GM21619 (cell line): ENCODE data around the gene ZNF407.

Experiments used
- ATAC-seq: cut with Tn5 transposase; IDR thresholded peaks from one replicate; pipeline ENCODE4 v1.9.1; 2021; ENCODE audit not compliant: unreplicated experiment

Gene ZNF407

DNA sequence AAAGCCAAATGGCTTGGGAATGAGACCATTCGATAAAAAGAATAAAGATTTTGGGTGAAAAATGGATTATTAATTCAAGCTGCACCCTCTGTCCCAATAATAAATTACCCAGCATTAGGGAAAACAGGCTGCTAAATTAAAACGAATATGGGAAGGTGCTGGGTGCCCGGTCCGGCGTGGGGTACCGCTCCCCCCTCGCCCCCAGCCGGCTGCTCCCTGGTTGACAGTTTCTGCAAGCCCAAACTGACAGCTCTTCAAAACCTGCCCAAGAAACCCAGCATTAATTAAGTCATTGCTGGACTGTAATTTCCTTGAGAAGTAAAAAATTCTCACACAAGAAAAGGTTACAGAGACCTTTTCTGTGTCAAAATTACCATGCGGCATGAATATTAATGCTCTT, 512.6 kb downstream of the ZNF407 start:
- ATAC-seq: no peak

DNA sequence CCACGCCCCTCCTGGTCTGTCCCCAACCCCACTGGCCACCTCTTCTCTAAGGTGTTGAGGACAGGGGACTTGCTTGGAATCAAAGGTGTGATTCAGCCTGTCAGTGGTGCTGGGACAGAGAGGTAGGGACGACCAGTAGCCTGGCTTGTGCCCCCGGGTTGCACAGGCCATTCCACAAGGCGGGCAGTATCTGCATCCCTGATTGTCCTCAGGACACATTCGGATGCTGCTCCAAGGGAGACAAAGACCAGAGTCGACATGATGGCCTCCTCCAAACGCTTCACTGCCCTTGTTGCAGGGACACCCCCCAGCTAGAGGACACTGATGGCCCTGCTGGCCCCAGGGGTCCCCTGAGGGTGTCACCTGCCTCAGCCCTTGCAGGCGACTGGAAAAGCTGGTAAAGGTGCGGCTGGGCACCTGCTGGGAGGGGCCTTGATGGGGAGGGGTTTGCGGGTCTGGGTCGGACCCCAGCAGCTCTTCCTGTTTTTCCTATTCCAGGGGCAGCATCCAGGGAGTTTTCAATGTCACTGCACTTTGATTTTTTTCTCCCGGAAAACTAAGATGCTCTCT, 513.3 kb downstream of the ZNF407 start:
- no peak for ATAC-seq

DNA sequence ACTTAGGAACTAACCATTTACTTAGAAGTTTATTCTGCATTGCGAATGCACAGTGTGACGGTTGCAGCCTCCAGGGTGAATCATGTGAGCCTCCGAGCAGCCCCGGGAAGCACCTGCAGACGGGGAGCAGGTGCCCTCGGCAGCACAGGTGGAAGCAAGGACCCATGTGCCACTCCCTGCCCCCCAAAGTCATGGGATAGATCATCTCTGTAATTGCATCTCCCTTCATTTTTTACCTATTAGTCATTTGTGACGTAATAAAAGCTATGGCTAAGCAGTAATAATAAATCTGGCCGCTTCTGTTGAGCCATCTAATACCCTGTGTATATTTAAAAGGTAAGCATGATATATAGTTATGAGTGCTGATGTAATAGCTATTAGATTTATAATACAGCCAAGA, 514.1 kb downstream of the ZNF407 start:
- no peak for ATAC-seq

DNA sequence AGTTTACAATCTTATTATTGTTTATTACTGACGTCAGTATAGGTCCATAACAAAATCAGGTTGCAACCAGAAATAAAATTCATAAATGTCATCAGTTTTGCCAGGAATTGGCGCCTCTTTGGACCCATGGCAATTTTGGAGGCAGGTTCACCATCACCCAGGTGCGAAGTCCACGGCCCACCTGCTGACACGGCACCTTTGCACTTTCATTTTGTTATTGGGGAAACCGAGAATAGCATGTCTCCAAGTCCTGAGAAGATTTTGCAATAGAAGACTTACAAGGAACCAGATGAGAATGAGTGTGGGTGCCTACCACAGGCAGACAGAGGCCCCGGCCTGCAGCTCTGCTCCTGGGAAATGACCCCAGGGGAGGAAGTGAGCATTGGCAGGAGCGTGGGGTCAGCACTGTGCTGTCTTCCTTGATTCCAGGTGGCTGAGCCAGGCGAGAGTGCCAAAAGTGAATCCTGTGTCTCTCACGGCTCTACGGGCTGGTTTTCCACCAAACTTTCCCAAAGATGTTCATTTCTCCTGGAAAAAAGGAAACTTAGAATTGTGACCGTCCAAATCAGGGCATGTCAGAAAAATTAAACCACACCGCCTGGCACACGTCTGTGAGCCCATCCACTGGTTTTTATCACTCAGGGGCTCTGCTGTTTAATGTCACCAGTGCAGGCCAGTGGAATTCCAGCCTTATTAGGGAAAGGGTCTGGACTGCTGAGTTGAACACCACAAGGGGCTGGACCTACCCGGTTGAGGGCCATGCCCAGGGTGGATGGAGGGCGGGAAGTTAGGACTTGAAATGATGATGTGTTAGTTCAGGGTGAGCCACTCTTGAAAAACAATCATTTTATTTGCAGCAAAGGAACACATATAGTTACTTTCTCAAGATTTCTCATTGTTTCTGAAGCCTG, 514.8 kb downstream of the ZNF407 start:
- ATAC-seq: no peak

DNA sequence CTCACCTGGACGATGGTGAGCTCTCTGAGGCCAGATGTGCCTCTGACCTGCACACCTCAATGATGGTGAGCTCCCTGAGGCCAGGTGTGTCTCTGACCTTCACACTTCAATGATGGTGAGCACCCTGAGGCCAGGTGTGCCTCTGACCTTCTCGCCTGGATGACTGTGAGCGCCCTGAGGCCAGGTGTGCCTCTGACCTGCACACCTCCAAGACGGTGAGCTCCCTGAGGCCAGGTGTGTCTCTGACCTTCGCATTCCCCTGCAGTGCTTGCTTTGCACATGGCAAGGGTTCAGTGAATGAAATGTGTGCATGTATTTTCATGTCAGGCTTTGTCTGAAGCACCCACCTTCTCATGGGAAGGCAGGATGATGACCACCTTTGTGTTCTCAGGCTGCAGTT, 515.8 kb downstream of the ZNF407 start:
- no peak for ATAC-seq

DNA sequence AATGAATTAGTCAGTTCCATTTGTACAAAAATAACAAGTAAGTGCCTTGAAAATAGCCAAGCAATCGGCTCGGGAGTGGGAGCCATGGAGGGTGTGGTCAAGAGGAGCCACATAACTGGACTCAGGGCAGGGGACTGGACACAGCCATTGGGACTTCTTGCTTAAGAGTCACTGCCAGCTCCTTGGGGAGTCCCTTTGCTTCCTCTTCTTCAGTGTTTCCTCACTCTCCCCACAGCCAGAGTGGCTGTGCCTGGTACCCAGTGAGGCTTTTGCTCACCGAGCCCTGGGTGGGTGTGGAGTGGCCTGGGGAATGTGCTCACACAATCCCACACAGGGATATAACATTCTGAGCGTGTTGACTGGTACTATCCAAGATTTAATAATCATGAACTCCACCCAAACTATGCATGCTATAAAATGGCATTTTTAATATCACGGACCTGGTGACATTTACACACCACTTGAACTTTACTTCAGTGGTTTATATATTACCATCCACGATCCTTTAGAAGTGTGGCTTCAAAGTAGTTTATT, 516.6 kb downstream of the ZNF407 start:
- ATAC-seq: no peak
